Testis (tissue), 3 donors: ENCODE results near the gene DOCK7. TPM values are rescaled to one million over a fixed set of nuclear protein-coding genes. Genes with fewer than 3 reads are reported as not detected.
"Not testable (repeated sequence)": the region's sequence is repeated elsewhere in the genome, so short reads cannot be mapped to it uniquely, and the experiment has no call there.

Source experiments
- DNase-seq: peaks from one replicate; pipeline ENCODE4 v3.0.0-alpha.2; 2019
- H3K27ac ChIP-seq, 2 donors: fragments of 200-600 bp; sonication (generic); one replicate each; pipeline ENCODE4 v1.5.1; 2019
- H3K27me3 ChIP-seq: fragments of 200-600 bp; sonication (generic); one replicate; pipeline ENCODE4 v1.5.1; 2019
- H3K36me3 ChIP-seq: fragments of 200-600 bp; sonication (generic); one replicate; pipeline ENCODE4 v1.5.1; 2017; ENCODE audit warnings: low read depth; ENCODE audit errors: missing control alignments
- H3K4me1 ChIP-seq: fragments of 200-600 bp; sonication (generic); one replicate; pipeline ENCODE4 v1.5.1; 2019
- H3K4me3 ChIP-seq, 2 donors: fragments of 200-600 bp; sonication (generic); one replicate each; pipeline ENCODE4 v1.5.1; 2017 to 2019
- H3K9me3 ChIP-seq: fragments of 200-600 bp; sonication (generic); one replicate; pipeline ENCODE4 v1.5.1; 2017
- CTCF ChIP-seq, 3 experiments: fragments of 450-650 bp in 2 of 3; fragments of 200-600 bp in 1 of 3; sonication (generic) in 1 of 3; IDR thresholded peaks; one replicate each; pipeline ENCODE4 v1.5.1; 2016 to 2019; ENCODE audit warnings: antibody characterized with exemption in 3 of 3, mild to moderate bottlenecking in 2 of 3, moderate library complexity in 1 of 3
- POLR2A ChIP-seq: fragments of 450-650 bp; IDR thresholded peaks from one replicate; pipeline ENCODE4 v1.6.1; 2017; ENCODE audit warnings: antibody characterized with exemption, mild to moderate bottlenecking, moderate library complexity
- WGBS, 2 donors: methylation state at CpG; one replicate each; pipeline ENCODE4 v1.1.5; 2018; 5-methylcytosine and 5-hydroxymethylcytosine counted together
- intact Hi-C: fragments of 100-400 bp; cut with DNase I; formaldehyde crosslinking; loops from one replicate; pipeline ENCODE4 v1.15.1; 2023; ENCODE audit warnings: low total_unique reads
- polyA plus RNA-seq: library from polyadenylated mRNA; stranded (reverse); fragments of 350-450 nt; fragmentation: Illumina TruSeq; extraction: RNeasy Lipid Tissue Mini Kit (QIAGEN cat#74804); gene quantifications from one replicate; pipeline ENCODE4 v1.2.3, GENCODE V29; 2014; ENCODE audit warnings: low read depth, low replicate concordance; ENCODE audit not compliant: insufficient read depth
- total RNA-seq, 2 donors: library from RNA; depleted of rRNA; stranded (reverse); fragments of >200 nt; gene quantifications; one replicate each; pipeline ENCODE4 v1.2.3, GENCODE V29; 2016

DOCK7 gene
- total and polyA plus RNA-seq, 3 donors from 2014 or later, result 42.2 to 122 (median 94.3) TPM

GRCh38 chr1:62687421-62687902 lies 724 bp downstream of the DOCK7 start:
- DNase-seq, result peak; percentile 55
- peaks cover 32% of the 10 kb centered on the region for H3K4me1 ChIP-seq
- no peaks in the 10 kb centered on the region for H3K36me3 ChIP-seq
- no peaks in the 10 kb centered on the region for H3K9me3 ChIP-seq
- no peak for TF ChIP-seq POLR2A
- no peak for TF ChIP-seq CTCF (IDR thresholded peaks at IDR 0.05)
- H3K4me3 ChIP-seq, result peak overlapping the region; percentile 93 to 96
- intact Hi-C loops, result no loop called here
- 1% methylated on average over 21 to 32 of the region's 33 CpGs for WGBS, 2 donors
- no peaks in the 10 kb centered on the region for H3K27me3 ChIP-seq
- peak overlapping the region; percentile 93 to 94 for H3K27ac ChIP-seq

GRCh38 chr1:62686822-62687221 lies 1.4 kb downstream of the DOCK7 start:
- Histone ChIP-seq H3K36me3 (no peaks in the 10 kb centered on the region), H3K9me3 (no peaks in the 10 kb centered on the region), H3K27ac (peak overlapping the region; percentile 93 to 94), H3K27me3 (no peaks in the 10 kb centered on the region), H3K4me1 (peaks cover 32% of the 10 kb centered on the region), H3K4me3 (peak overlapping the region; percentile 93 to 96)
- intact Hi-C loops, result no loop called here
- TF ChIP-seq CTCF (IDR thresholded peaks at IDR 0.05) (no peak), POLR2A (no peak)
- 47 to 55% methylated on average over 7 of the region's 7 CpGs for WGBS, 2 donors
- no peak for DNase-seq

GRCh38 chr1:62685431-62685859 lies 2.7 kb downstream of the DOCK7 start:
- no peak for DNase-seq
- intact Hi-C loops, result no loop called here
- H3K9me3 ChIP-seq, result no peaks in the 10 kb centered on the region
- H3K27ac ChIP-seq, result no peak overlapping the region
- H3K27me3 ChIP-seq, result no peaks in the 10 kb centered on the region
- peaks cover 19% of the 10 kb centered on the region for H3K4me1 ChIP-seq
- 63% methylated on average over 3 of the region's 3 CpGs for WGBS, 2 donors
- TF ChIP-seq POLR2A, result no peak
- TF ChIP-seq CTCF (IDR thresholded peaks at IDR 0.05), result no peak
- no peaks in the 10 kb centered on the region for H3K36me3 ChIP-seq
- no peak overlapping the region for H3K4me3 ChIP-seq

- intact Hi-C loops, result no loop called here
- no peak overlapping the region for H3K27ac ChIP-seq
- DNase-seq, result no peak
- no peaks in the 10 kb centered on the region for H3K27me3 ChIP-seq
- no peaks in the 10 kb centered on the region for H3K9me3 ChIP-seq
- H3K4me1 ChIP-seq, result peaks cover 6% of the 10 kb centered on the region
- TF ChIP-seq CTCF (IDR thresholded peaks at IDR 0.05) (no peak), POLR2A (no peak)
- no peak overlapping the region for H3K4me3 ChIP-seq
- H3K36me3 ChIP-seq, result no peaks in the 10 kb centered on the region
Measured at GRCh38 chr1:62682531-62682930, 5.7 kb downstream of the DOCK7 start.

- intact Hi-C loops, H3K9me3 ChIP-seq, H3K27ac ChIP-seq, H3K27me3 ChIP-seq, H3K4me1 ChIP-seq, H3K4me3 ChIP-seq, H3K36me3 ChIP-seq, DNase-seq: not testable (repeated sequence)
- 92 to 100% methylated on average over 2 of the region's 2 CpGs for WGBS, 2 donors
Measured at GRCh38 chr1:62680992-62681391, 7.2 kb downstream of the DOCK7 start.

GRCh38 chr1:62677822-62678221 lies 10.4 kb downstream of the DOCK7 start:
- H3K27ac ChIP-seq, H3K36me3 ChIP-seq, DNase-seq, H3K4me3 ChIP-seq, H3K27me3 ChIP-seq, H3K4me1 ChIP-seq, H3K9me3 ChIP-seq, intact Hi-C loops: not testable (repeated sequence)
- WGBS, 2 donors, result 91 to 95% methylated on average over 2 of the region's 2 CpGs
